Measurements from ENCODE around the gene FNIP1.
"Not testable (repeated sequence)": the region's sequence is repeated elsewhere in the genome, so short reads cannot be mapped to it uniquely, and the experiment has no call there.

The FNIP1 gene

DNA sequence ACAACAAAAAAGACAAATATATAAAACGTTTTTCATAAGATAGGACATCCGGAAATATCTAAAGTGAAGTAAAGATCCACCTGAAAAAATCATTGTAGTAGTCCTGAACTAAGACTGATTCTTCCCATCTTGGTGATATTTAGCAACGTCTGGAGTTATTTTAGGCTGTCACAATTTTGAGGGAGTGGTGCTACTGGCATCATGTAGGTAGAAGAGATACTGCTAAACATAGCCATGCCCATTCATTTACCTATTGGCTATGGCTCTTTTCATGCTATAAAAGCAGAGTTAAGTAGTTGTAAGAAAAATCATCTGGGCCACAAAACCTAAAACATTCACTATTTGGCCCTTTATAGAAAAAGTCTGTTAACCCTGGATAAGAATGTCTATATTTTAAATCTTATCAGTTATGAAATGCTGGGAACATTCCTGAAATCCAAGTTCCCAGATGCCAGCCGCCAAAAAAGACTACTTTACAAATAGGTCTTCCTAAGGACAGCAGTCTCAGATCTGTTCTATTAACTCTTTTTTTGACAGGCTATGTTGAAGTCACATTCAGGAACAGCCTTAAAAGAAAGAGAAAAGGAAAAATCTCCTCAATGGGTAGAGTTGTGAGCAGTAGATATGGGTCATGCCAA, 188.8 kb downstream of the FNIP1 start:
- DNase-seq (ENCODE audit: low read depth in 2 of 2) = no peak

DNA sequence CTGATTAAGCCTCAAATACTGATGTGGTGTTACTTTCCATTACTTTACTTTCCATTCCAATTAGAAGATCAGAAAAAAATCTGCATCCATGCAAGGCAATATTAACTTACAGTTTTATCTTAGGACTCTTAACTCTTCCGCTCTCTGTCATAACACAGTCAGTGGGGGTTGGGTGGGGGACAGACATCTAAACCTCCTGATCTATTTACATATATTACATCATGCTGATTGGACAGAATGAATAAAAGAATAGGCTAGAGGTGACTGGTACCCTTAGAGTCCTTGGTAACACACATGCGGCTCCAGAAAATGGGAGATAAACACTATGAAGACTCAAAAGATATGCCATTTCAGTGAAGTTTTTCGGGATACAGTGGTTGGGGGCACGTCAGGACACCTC, 189.4 kb downstream of the FNIP1 start:
- DNase-seq (ENCODE audit: low read depth in 2 of 2) = no peak

DNA sequence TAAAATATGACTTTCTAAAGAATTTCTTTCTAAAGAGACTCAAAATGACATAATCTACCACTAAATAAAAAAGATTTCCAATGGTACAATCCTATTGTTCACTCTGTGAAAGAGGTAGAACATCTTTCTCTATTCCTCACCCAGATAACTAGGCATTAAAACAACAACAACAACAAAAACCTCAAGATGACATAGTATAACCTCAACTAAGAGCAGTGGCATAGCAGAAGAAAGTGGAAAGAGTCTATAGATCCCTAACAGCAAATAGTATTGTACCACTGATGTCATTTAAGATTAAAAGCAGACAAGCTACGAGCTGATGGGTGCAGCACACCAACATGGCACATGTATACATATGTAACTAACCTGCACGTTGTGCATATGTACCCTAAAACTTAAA, 191.7 kb downstream of the FNIP1 start:
- no peak for DNase-seq (ENCODE audit: low read depth in 2 of 2)

DNA sequence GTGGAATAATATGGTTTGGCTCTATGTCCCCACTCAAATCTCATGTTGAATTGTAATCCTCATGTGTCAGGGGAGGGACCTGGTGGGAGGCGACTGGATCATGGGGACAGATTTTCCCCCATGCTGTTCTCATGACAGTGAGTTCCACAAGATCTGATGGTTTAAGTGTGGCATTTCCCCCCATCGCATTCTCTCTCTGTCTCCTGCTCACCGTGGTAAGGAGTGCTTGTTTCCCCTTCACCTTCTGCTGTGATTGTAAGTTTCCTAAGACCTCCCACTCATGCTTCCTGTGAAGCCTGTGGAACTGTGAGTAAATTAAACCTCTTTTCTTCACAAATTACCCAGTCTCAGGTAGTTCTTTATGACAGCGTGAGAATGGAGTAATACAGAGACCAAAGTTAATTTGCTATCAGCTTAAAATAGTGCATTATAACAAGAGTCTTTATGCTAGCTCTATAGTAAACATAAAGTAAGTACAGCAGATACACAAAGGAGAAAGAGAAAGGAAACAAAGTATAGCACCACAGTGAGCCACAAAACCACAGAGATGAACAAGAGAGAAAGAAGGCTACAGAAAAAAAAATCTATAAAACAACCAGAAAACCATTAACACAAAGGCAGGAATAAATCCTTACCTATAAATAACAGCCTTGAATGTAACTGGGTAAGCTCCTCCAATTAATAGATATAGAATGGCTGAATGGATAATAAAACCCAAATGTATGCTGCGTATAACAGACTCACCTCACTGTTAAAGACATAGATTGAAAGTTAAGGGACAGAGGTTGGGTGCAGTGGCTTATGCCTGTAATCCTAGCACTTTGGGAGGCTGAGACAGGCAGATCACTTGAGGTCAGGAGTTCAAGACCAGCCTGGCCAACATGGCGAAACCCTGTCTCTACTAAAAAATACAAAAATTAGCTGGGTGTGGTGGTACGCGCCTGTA, 201.5 kb downstream of the FNIP1 start:
- DNase-seq (ENCODE audit: low read depth in 2 of 2) = no peak

DNA sequence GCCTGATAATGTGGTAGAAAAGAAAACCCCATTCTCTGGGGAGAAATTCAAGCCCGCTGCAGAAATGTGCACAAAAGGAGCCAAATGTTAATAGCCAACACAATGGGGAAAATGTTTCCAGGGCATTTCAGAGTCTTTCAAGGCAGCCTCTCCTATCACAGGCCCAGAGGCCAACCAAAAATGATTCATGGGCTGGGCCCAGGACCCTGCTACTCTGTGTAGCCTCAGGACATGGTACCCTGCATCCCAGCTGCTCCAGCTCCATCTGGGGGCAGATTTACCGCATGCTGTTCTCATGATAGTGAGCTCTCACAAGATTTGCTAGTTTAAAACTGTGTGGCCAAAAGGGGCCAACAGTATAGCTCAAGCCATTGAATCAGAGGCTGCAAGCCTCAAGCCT, 202.9 kb downstream of the FNIP1 start:
- DNase-seq (ENCODE audit: low read depth in 2 of 2) = no peak

DNA sequence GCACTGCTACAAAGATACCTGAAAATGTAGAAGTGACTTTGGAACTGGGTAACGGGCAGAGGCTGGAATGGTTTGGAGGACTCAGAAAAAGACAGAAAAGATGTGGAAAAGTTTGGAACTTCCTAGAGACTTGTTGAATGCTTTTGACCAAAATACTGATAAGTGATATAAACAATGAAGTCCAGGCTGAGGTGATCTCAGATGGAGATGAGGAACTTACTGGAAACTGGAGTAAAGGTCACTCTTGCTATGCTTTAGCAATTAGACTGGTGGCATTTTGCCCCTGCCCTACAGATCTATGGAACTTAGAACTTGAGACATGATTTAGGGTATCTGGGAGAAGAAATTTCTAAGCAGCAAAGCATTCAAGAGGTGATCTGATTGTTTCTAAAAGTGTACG, 203.4 kb downstream of the FNIP1 start:
- not testable (repeated sequence) for DNase-seq (ENCODE audit: low read depth in 2 of 2)

All from activated CD4-positive, alpha-beta T cell treated with anti-CD3 and anti-CD28 coated beads for 24 hours (primary cell).